ENCODE measurements around the gene BEAN1. TPM values are rescaled to one million over a fixed set of nuclear protein-coding genes. Genes with fewer than 3 reads are reported as not detected.

The BEAN1 gene
- total RNA-seq, 4 donors from 2014 or later = 0.52 to 3.9 TPM; not detected in 2

DNA sequence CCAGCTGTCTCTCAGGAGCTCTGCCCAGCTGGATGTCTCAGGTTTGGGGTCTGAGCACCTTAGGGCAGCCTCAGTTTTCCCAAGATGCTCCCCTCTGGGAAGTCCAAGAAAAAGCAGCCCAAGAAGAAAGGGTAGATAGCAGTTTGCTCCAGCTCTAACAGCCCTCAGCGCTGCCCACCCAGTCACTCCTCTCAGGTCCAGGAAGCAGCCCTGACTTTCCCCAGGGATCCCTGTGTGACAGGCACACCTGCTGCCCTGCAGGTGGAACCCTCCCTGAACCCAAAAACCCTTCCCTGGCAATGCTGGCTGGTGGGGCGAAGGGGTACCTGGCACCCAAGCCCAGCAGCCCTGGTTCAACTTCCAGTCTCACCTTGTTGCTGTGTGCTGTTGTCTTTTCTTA, 48.1 kb downstream of the BEAN1 start:
- H3K4me3 ChIP-seq = no peak overlapping the region
- TF ChIP-seq POLR2A (IDR thresholded peaks at IDR 0.05) = no peak
- TF ChIP-seq, protein P1, sequence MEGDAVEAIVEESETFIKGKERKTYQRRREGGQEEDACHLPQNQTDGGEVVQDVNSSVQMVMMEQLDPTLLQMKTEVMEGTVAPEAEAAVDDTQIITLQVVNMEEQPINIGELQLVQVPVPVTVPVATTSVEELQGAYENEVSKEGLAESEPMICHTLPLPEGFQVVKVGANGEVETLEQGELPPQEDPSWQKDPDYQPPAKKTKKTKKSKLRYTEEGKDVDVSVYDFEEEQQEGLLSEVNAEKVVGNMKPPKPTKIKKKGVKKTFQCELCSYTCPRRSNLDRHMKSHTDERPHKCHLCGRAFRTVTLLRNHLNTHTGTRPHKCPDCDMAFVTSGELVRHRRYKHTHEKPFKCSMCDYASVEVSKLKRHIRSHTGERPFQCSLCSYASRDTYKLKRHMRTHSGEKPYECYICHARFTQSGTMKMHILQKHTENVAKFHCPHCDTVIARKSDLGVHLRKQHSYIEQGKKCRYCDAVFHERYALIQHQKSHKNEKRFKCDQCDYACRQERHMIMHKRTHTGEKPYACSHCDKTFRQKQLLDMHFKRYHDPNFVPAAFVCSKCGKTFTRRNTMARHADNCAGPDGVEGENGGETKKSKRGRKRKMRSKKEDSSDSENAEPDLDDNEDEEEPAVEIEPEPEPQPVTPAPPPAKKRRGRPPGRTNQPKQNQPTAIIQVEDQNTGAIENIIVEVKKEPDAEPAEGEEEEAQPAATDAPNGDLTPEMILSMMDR (IDR thresholded peaks at IDR 0.05) = no peak
- H3K27me3 ChIP-seq = no peaks in the 10 kb centered on the region
- no peak for DNase-seq
- H3K9me3 ChIP-seq = no peaks in the 10 kb centered on the region
- no peaks in the 10 kb centered on the region for H3K36me3 ChIP-seq
- intact Hi-C loops (cut with DNase I; ENCODE audit: low total_unique reads) = no loop called here
- no peak overlapping the region for H3K27ac ChIP-seq
- no peaks in the 10 kb centered on the region for H3K4me1 ChIP-seq

DNA sequence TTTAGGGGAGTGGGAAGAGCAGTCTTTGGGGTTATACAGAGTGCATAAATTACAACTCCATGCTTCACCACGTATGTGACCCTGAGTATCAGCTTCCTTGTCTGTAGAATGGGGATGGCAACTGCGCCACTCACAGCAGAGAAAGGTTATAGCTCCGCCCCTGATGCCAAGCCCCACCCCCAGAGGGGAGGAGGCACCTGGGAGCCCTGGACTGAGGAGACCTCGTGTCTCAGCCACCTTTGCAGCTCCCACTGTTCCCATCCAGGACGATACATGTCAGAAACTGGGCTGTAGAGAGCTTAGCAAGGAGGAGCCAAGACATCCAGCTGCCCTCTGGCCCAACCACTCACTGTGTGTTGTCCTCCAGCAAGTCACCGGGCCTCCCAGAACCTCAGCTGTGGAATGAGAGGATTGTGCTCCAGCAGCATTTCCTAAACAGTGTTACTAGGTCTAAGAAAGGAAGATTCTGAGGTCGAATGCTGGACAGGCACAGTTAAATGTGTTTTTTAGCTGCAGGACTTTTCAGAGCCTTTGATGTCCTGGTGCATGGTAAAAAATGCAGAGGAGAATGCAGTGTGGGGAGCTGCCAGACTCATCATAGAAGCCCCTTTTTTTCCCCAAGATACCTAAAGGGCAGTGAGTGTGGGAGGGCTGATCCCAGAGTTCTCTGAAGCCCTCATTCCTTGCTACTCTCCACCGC, 49.4 kb downstream of the BEAN1 start:
- intact Hi-C loops (cut with DNase I; ENCODE audit: low total_unique reads) = no loop called here
- TF ChIP-seq POLR2A (IDR thresholded peaks at IDR 0.05) = no peak
- TF ChIP-seq, protein P1 (IDR thresholded peaks at IDR 0.05) = no peak
- peak in 1 of 2 donors; percentile 15 for DNase-seq

DNA sequence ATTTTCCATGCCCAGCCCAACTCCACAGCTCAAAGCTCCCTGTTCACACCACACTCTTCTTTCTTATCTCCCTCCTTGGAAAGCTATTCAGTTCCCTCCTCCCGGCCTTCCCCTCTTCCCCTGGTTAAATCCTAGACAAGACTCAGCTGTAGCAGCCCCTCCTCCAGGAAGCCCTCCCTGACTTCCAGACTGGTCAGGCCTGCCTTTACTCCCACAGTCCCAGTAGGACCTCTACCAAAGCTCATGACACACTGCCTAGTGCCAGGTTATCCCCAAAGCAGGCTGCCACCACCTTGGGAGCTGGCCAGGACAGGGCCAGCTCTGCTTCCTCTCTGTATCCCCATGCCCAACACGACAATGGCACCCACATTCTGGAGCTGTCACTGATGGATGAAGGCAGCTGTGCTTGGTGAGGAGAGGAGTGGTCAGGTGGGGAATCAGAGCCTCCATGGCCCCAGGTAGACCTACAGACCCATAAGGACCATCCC, 50.0 kb downstream of the BEAN1 start:
- Histone ChIP-seq H3K4me3 (no peak overlapping the region), H3K9me3 (no peaks in the 10 kb centered on the region), H3K36me3 (no peaks in the 10 kb centered on the region), H3K27me3 (no peaks in the 10 kb centered on the region), H3K4me1 (no peaks in the 10 kb centered on the region), H3K27ac (no peak overlapping the region)
- TF ChIP-seq, protein P1 (IDR thresholded peaks at IDR 0.05) = no peak
- no peak for TF ChIP-seq POLR2A (IDR thresholded peaks at IDR 0.05)
- intact Hi-C loops (cut with DNase I; ENCODE audit: low total_unique reads) = no loop called here
- peak in 1 of 2 donors; percentile 9 for DNase-seq

More for the DNA sequence above, 49.4 kb downstream of the BEAN1 start:
- Histone ChIP-seq H3K27ac (no peak overlapping the region), H3K4me1 (no peaks in the 10 kb centered on the region), H3K9me3 (no peaks in the 10 kb centered on the region), H3K27me3 (no peaks in the 10 kb centered on the region), H3K36me3 (no peaks in the 10 kb centered on the region), H3K4me3 (no peak overlapping the region)

DNA sequence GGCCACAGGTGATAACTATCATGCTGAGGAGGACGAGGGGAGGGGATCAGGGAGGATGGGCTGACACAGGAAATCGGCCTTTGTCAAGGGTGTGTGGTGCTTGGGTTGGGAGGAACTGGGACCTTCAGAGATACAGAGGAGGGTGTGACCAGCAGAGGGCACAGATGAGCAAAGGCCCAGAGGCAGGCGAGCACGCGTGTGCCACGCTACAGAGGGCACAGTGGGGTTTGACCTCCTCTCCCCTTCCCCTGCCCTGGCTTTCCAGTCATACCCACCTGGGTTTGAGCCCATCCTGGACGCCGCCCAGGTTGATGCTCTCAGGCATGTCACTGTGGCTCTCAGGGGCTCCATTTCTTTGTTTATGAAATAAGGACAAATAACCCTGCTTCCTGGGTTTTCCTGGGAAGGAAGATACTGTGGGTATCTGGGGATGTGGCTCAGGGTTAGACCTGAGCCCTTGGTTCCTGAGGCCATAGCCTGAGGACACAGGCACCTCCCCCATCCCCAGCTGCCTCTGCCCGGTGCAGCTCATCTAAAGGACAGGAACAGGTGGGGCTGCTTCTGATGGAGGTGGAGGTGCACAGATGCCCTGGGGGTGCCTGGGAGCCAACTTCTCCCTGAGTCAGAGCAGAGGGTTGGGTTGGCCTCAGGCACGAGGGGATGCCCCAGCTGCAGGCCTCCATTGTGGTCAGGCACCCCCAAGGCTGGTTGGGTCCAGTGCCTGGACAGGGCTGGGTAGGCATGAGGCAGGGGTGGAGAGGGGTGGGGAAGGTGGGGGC, 51.8 kb downstream of the BEAN1 start:
- TF ChIP-seq, protein P1 (IDR thresholded peaks at IDR 0.05) = peak; percentile 52 to 75 (median 64)
- TF ChIP-seq POLR2A (IDR thresholded peaks at IDR 0.05) = no peak
- Histone ChIP-seq H3K27ac (no peak overlapping the region), H3K9me3 (no peaks in the 10 kb centered on the region), H3K27me3 (no peaks in the 10 kb centered on the region), H3K36me3 (no peaks in the 10 kb centered on the region), H3K4me1 (no peaks in the 10 kb centered on the region), H3K4me3 (no peak overlapping the region)
- intact Hi-C loops (cut with DNase I; ENCODE audit: low total_unique reads) = no loop called here
- peak; percentile 58 to 69 for DNase-seq
